ENCODE results near the gene TAS1R3. TPM values are rescaled to one million over a fixed set of nuclear protein-coding genes. Genes with fewer than 3 reads are reported as not detected.

Gene TAS1R3
- total RNA-seq, 4 donors from 2014 or later: 0.21 to 1.2 (median 0.63) TPM

- H3K27me3 ChIP-seq: no peaks in the 10 kb centered on the region
- TF ChIP-seq CTCF (IDR thresholded peaks at IDR 0.05) (no peak), EP300 (IDR thresholded peaks at IDR 0.05) (no peak)
- H3K27ac ChIP-seq: peak overlapping the region in 3 of 4 donors; percentile 60 to 91 (median 76)
- H3K4me1 ChIP-seq: peaks cover 0 to 63% (median 45%) of the 10 kb centered on the region in 4 donors
- DNase-seq (ENCODE audit: low spot score in 2 of 2): no peak
- H3K9me3 ChIP-seq: no peaks in the 10 kb centered on the region
- WGBS, 2 donors: 52 to 68% methylated on average over 6 to 9 of the region's 12 CpGs
- peaks cover 0 to 13% (median 0%) of the 10 kb centered on the region in 3 donors for H3K36me3 ChIP-seq
- H3K4me3 ChIP-seq: peak overlapping the region in 1 of 4 donors; percentile 19
Observed at GRCh38 chr1:1345860-1346500, 14.9 kb downstream of the TAS1R3 start.

GRCh38 chr1:1346501-1346890 lies 15.4 kb downstream of the TAS1R3 start:
- DNase-seq (ENCODE audit: low spot score in 2 of 2): no peak

GRCh38 chr1:1347026-1347595 lies 16.0 kb downstream of the TAS1R3 start:
- H3K4me1 ChIP-seq: peaks cover 0 to 73% (median 52%) of the 10 kb centered on the region in 4 donors
- H3K4me3 ChIP-seq: peak overlapping the region; percentile 69 to 86 (median 76)
- peak overlapping the region; percentile 20 to 91 (median 82) for H3K27ac ChIP-seq
- no peaks in the 10 kb centered on the region for H3K27me3 ChIP-seq
- peaks cover 0 to 2% (median 0%) of the 10 kb centered on the region in 3 donors for H3K36me3 ChIP-seq
- 59 to 67% methylated on average over 6 to 10 of the region's 10 CpGs for WGBS, 2 donors
- no peak for DNase-seq (ENCODE audit: low spot score in 2 of 2)
- TF ChIP-seq CTCF (IDR thresholded peaks at IDR 0.05) (no peak), POLR2A (IDR thresholded peaks at IDR 0.05) (no peak)
- H3K9me3 ChIP-seq: no peaks in the 10 kb centered on the region

More at GRCh38 chr1:1346501-1346890, 15.4 kb downstream of the TAS1R3 start:
- no peaks in the 10 kb centered on the region for H3K27me3 ChIP-seq
- H3K27ac ChIP-seq: peak overlapping the region in 3 of 4 donors; percentile 30 to 91 (median 84)
- no peaks in the 10 kb centered on the region for H3K9me3 ChIP-seq
- TF ChIP-seq CTCF (IDR thresholded peaks at IDR 0.05): no peak
- TF ChIP-seq POLR2A (IDR thresholded peaks at IDR 0.05): no peak
- no peak for TF ChIP-seq EP300 (IDR thresholded peaks at IDR 0.05)
- peak overlapping the region in 1 of 4 donors; percentile 1 for H3K4me3 ChIP-seq
- peaks cover 0 to 66% (median 47%) of the 10 kb centered on the region in 4 donors for H3K4me1 ChIP-seq
- H3K36me3 ChIP-seq: peaks cover 0 to 8% (median 0%) of the 10 kb centered on the region in 3 donors
- 81 to 94% methylated on average over 6 to 10 of the region's 10 CpGs for WGBS, 2 donors

GRCh38 chr1:1347663-1348419 lies 16.8 kb downstream of the TAS1R3 start:
- Histone ChIP-seq H3K4me3 (peak overlapping the region; percentile 69 to 86 (median 76)), H3K9me3 (no peaks in the 10 kb centered on the region), H3K4me1 (peaks cover 0 to 73% (median 58%) of the 10 kb centered on the region in 4 donors), H3K27me3 (no peaks in the 10 kb centered on the region), H3K27ac (peak overlapping the region; percentile 79 to 91 (median 82)), H3K36me3 (peaks cover 0 to 3% (median 0%) of the 10 kb centered on the region in 3 donors)
- TF ChIP-seq POLR2A (IDR thresholded peaks at IDR 0.05) (peak in 1 of 2 donors; percentile 16), CTCF (IDR thresholded peaks at IDR 0.05) (no peak)
- WGBS, 2 donors: 17 to 21% methylated on average over 18 to 26 of the region's 26 CpGs
- no peak for DNase-seq (ENCODE audit: low spot score in 2 of 2)
